ENCODE data around the gene SLC25A21. TPM values are rescaled to one million over a fixed set of nuclear protein-coding genes. Genes with fewer than 3 reads are reported as not detected.

SLC25A21 gene
- total RNA-seq, 1 donor from 2014 or later, result 0.91 TPM

DNA sequence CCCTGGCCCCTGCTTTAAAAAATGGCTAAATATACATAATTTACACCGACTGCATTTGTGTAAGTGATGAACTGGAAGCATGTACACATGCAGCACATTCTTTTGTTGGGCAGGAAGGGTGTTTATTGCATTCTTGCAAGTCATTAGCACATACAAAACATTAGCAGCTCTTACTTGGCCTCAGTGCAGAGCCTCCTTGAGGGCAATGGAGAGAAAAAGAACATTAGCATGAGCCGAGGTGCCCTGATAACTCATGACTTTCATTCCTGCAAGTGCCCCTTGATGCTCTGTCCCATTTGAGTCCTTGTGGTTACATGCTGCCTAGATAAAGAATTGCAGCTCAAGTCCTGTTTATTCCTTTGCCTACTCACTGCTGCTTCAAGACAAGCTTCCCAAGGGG, 448.9 kb downstream of the SLC25A21 start:
- Mint-ChIP-seq H3K36me3 (ENCODE audit: unreplicated experiment) (no peaks in the 10 kb centered on the region), H3K9me3 (ENCODE audit: unreplicated experiment) (no peaks in the 10 kb centered on the region), H3K4me3 (ENCODE audit: unreplicated experiment) (no peak overlapping the region), H3K27me3 (ENCODE audit: unreplicated experiment) (no peaks in the 10 kb centered on the region), H3K4me1 (ENCODE audit: low read depth, unreplicated experiment) (peaks cover 2% of the 10 kb centered on the region), H3K27ac (ENCODE audit: unreplicated experiment) (no peak overlapping the region)
- no peak for DNase-seq
- TF ChIP-seq, protein P1, sequence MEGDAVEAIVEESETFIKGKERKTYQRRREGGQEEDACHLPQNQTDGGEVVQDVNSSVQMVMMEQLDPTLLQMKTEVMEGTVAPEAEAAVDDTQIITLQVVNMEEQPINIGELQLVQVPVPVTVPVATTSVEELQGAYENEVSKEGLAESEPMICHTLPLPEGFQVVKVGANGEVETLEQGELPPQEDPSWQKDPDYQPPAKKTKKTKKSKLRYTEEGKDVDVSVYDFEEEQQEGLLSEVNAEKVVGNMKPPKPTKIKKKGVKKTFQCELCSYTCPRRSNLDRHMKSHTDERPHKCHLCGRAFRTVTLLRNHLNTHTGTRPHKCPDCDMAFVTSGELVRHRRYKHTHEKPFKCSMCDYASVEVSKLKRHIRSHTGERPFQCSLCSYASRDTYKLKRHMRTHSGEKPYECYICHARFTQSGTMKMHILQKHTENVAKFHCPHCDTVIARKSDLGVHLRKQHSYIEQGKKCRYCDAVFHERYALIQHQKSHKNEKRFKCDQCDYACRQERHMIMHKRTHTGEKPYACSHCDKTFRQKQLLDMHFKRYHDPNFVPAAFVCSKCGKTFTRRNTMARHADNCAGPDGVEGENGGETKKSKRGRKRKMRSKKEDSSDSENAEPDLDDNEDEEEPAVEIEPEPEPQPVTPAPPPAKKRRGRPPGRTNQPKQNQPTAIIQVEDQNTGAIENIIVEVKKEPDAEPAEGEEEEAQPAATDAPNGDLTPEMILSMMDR (IDR thresholded peaks at IDR 0.05; ENCODE audit: partially characterized antibody, unreplicated experiment), result no peak

DNA sequence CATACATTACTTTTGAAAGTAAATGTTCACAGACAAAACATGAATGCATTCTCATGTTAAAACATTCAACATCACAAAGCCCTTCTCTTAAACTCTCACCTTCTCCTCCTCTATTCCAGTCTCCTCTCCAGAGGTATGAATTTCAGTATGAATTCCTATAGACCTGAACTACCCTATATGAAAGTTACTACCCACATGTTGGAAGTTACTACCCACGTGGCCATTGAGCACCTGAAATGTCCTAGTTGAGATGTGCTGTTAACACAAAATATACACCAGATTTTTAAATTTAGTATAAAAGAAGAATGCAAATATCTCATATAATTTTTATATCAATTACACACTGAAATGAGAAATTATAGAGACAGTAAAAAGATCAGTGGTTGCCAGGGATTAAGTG, 450.5 kb downstream of the SLC25A21 start:
- H3K9me3 Mint-ChIP-seq (ENCODE audit: unreplicated experiment), result no peaks in the 10 kb centered on the region
- DNase-seq, result no peak
- no peak overlapping the region for H3K27ac Mint-ChIP-seq (ENCODE audit: unreplicated experiment)
- H3K36me3 Mint-ChIP-seq (ENCODE audit: unreplicated experiment), result no peaks in the 10 kb centered on the region
- H3K4me1 Mint-ChIP-seq (ENCODE audit: low read depth, unreplicated experiment), result no peaks in the 10 kb centered on the region
- no peak overlapping the region for H3K4me3 Mint-ChIP-seq (ENCODE audit: unreplicated experiment)
- H3K27me3 Mint-ChIP-seq (ENCODE audit: unreplicated experiment), result no peaks in the 10 kb centered on the region
- TF ChIP-seq, protein P1 (IDR thresholded peaks at IDR 0.05; ENCODE audit: partially characterized antibody, unreplicated experiment), result no peak

DNA sequence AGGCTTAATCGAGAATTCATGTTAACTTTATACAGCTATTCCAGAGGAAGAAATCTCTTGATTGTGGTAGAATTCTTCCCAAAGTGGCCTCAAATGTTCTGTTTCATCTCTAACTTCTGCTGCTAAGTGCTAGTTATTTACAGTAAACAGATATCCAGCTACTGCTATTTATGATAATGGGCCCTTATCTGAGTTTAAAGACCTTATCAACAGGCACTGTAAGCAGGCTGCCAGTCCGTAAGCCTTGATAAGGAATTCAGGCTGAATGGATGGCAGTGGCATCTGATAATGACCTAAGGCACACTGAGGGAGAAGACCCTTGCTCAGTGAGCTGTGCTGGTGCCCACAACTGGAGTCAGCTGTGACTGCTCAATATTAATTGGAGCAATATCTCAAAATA, 451.7 kb downstream of the SLC25A21 start:
- TF ChIP-seq, protein P1 (IDR thresholded peaks at IDR 0.05; ENCODE audit: partially characterized antibody, unreplicated experiment), result no peak

DNA sequence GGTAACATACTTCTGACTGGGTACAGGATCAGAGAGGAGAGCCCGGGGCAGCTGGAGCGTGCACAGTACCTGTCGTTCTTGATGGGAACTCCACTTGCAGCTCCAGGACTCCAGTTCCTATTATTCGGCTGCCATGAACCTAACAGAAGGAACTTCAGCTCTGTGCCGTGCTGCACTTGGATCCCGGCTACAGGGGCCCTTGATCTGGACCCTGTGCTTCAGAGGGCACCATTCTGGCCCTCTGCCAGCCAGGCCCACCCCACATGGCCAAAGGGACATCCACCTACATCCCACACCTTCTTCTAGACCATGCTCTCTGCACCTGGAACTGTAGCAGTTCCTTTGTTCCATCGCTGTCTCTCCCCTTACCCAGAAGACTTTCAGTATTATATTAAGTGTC, 452.6 kb downstream of the SLC25A21 start:
- H3K4me3 Mint-ChIP-seq (ENCODE audit: unreplicated experiment), result no peak overlapping the region
- no peaks in the 10 kb centered on the region for H3K36me3 Mint-ChIP-seq (ENCODE audit: unreplicated experiment)
- DNase-seq, result no peak
- TF ChIP-seq, protein P1 (IDR thresholded peaks at IDR 0.05; ENCODE audit: partially characterized antibody, unreplicated experiment), result no peak
- no peaks in the 10 kb centered on the region for H3K4me1 Mint-ChIP-seq (ENCODE audit: low read depth, unreplicated experiment)
- H3K9me3 Mint-ChIP-seq (ENCODE audit: unreplicated experiment), result no peaks in the 10 kb centered on the region
- H3K27ac Mint-ChIP-seq (ENCODE audit: unreplicated experiment), result no peak overlapping the region
- no peaks in the 10 kb centered on the region for H3K27me3 Mint-ChIP-seq (ENCODE audit: unreplicated experiment)

More for the DNA sequence above, 451.7 kb downstream of the SLC25A21 start:
- H3K4me1 Mint-ChIP-seq (ENCODE audit: low read depth, unreplicated experiment), result no peaks in the 10 kb centered on the region
- DNase-seq, result no peak
- no peaks in the 10 kb centered on the region for H3K36me3 Mint-ChIP-seq (ENCODE audit: unreplicated experiment)
- H3K27ac Mint-ChIP-seq (ENCODE audit: unreplicated experiment), result no peak overlapping the region
- no peaks in the 10 kb centered on the region for H3K9me3 Mint-ChIP-seq (ENCODE audit: unreplicated experiment)
- no peaks in the 10 kb centered on the region for H3K27me3 Mint-ChIP-seq (ENCODE audit: unreplicated experiment)
- H3K4me3 Mint-ChIP-seq (ENCODE audit: unreplicated experiment), result no peak overlapping the region

DNA sequence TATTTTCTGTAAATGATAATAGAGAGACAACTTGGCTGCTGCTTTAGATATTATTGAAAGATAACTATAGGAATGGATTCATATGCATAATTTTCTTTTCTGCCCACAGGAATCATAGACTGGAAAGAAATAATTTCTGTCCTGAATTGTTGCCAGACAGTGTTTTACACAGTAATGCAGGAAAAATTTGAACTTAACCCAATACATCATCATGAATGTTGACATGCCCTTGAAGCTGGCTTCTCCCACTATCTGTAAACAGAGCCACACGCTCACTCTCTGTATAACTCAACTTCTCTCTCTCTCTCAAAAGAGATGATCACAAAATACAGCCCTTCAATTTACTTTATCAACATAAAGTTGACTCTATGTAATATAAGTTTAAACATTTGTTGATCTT, 454.2 kb downstream of the SLC25A21 start:
- no peaks in the 10 kb centered on the region for H3K4me1 Mint-ChIP-seq (ENCODE audit: low read depth, unreplicated experiment)
- no peaks in the 10 kb centered on the region for H3K9me3 Mint-ChIP-seq (ENCODE audit: unreplicated experiment)
- TF ChIP-seq, protein P1 (IDR thresholded peaks at IDR 0.05; ENCODE audit: partially characterized antibody, unreplicated experiment), result no peak
- H3K4me3 Mint-ChIP-seq (ENCODE audit: unreplicated experiment), result no peak overlapping the region
- no peaks in the 10 kb centered on the region for H3K27me3 Mint-ChIP-seq (ENCODE audit: unreplicated experiment)
- DNase-seq, result no peak
- H3K27ac Mint-ChIP-seq (ENCODE audit: unreplicated experiment), result no peak overlapping the region
- no peaks in the 10 kb centered on the region for H3K36me3 Mint-ChIP-seq (ENCODE audit: unreplicated experiment)
